HEK293 (cell line): ENCODE measurements around the gene FGFR4.
A peak's percentile ranks its signal among the peaks of the same experiment; 100 is the strongest.

Source experiments
- CTCF ChIA-PET: fragments of 350-600 bp; formaldehyde crosslinking; extraction: SDS; loops from one replicate; lab custom pipeline; 2021; ENCODE audit warnings: antibody characterized with exemption; lab: Yijun Ruan, JAX
- POLR2A ChIA-PET: fragments of 300-600 bp; formaldehyde crosslinking; extraction: SDS; loops from one replicate; lab custom pipeline; 2020; ENCODE audit warnings: antibody characterized with exemption, inconsistent platforms; lab: Yijun Ruan, JAX
- H3K27ac ChIP-seq: fragments of 200-500 bp; sonication (Bioruptor generic); 2 replicates; pipeline ENCODE4 v1.5.1; 2014; ENCODE audit warnings: low read depth, low read length, control low read depth, inconsistent platforms; ENCODE audit errors: extremely low read depth
- H3K36me3 ChIP-seq, 2 experiments: fragments of 200-500 bp in 1 of 2; sonication (Bioruptor generic) in 1 of 2; 1 replicate in 1 of 2; 2 replicates in 1 of 2; pipeline ENCODE4 v1.5.1; 2014 to 2017; ENCODE audit warnings: inconsistent platforms in 2 of 2, low read length in 2 of 2; ENCODE audit not compliant: control insufficient read depth in 2 of 2, insufficient read depth in 1 of 2
- H3K4me1 ChIP-seq: fragments of 200-500 bp; sonication (Bioruptor generic); 2 replicates; pipeline ENCODE4 v1.5.1; 2014; ENCODE audit warnings: mild to moderate bottlenecking, low read length, inconsistent platforms; ENCODE audit not compliant: control insufficient read depth, insufficient read depth
- H3K4me3 ChIP-seq: 2 replicates; pipeline ENCODE4 v1.5.1; 2011; ENCODE audit warnings: low read depth, mild to moderate bottlenecking, control low read depth, low read length, moderate library complexity
- H3K9me3 ChIP-seq: fragments of 200-500 bp; sonication (Bioruptor generic); 2 replicates; pipeline ENCODE4 v1.5.1; 2014; ENCODE audit warnings: low read depth, low read length, inconsistent platforms; ENCODE audit not compliant: control insufficient read depth, insufficient read depth
- EGR2 ChIP-seq: fragments of 450-650 bp; formaldehyde crosslinking; IDR thresholded peaks from 2 replicates; pipeline ENCODE4 v1.5.1; 2016; ENCODE audit warnings: low read depth, missing biosample characterization, missing genetic modification characterization
- FEZF1 ChIP-seq: fragments of 450-650 bp; formaldehyde crosslinking; IDR thresholded peaks from 2 replicates; pipeline ENCODE4 v1.5.1; 2016; ENCODE audit warnings: missing biosample characterization, missing genetic modification characterization
- GLI4 ChIP-seq: fragments of 450-650 bp; formaldehyde crosslinking; IDR thresholded peaks from 2 replicates; pipeline ENCODE4 v1.5.1; 2016; ENCODE audit warnings: missing biosample characterization, missing genetic modification characterization
- KLF1 ChIP-seq: fragments of 450-650 bp; formaldehyde crosslinking; IDR thresholded peaks from 2 replicates; pipeline ENCODE4 v1.5.1; 2016; ENCODE audit warnings: missing biosample characterization, missing genetic modification characterization
- KLF17 ChIP-seq: fragments of 450-650 bp; formaldehyde crosslinking; IDR thresholded peaks from 2 replicates; pipeline ENCODE4 v1.5.1; 2016; ENCODE audit warnings: missing biosample characterization, missing genetic modification characterization
- PRDM1 ChIP-seq: fragments of 450-650 bp; formaldehyde crosslinking; IDR thresholded peaks from 2 replicates; pipeline ENCODE4; 2016; ENCODE audit warnings: missing biosample characterization, missing genetic modification characterization
- SP3 ChIP-seq: fragments of 450-650 bp; formaldehyde crosslinking; IDR thresholded peaks from 2 replicates; pipeline ENCODE4 v1.5.1; 2016; ENCODE audit warnings: missing biosample characterization, missing genetic modification characterization
- SP7 ChIP-seq: fragments of 450-650 bp; formaldehyde crosslinking; IDR thresholded peaks from 2 replicates; pipeline ENCODE4 v1.5.1; 2016; ENCODE audit warnings: missing biosample characterization, missing genetic modification characterization
- YY1 ChIP-seq: fragments of 450-650 bp; formaldehyde crosslinking; IDR thresholded peaks from 2 replicates; pipeline ENCODE4 v1.5.1; 2018; ENCODE audit warnings: missing biosample characterization, missing genetic modification characterization
- YY2 ChIP-seq: fragments of 450-650 bp; formaldehyde crosslinking; IDR thresholded peaks from 2 replicates; pipeline ENCODE4 v1.5.1; 2016; ENCODE audit warnings: missing biosample characterization, missing genetic modification characterization
- ZBTB1 ChIP-seq: fragments of 450-650 bp; formaldehyde crosslinking; IDR thresholded peaks from 2 replicates; pipeline ENCODE4 v1.5.1; 2016; ENCODE audit warnings: missing biosample characterization, missing genetic modification characterization
- ZBTB11 ChIP-seq: fragments of 450-650 bp; formaldehyde crosslinking; conservative IDR thresholded peaks from 2 replicates; pipeline ENCODE4 v1.5.1; 2016; ENCODE audit warnings: low read depth, missing biosample characterization, missing genetic modification characterization
- ZBTB8A ChIP-seq: fragments of 450-650 bp; formaldehyde crosslinking; IDR thresholded peaks from 2 replicates; pipeline ENCODE4 v1.5.1; 2016; ENCODE audit warnings: missing biosample characterization, missing genetic modification characterization
- ZNF112 ChIP-seq: fragments of 450-650 bp; formaldehyde crosslinking; IDR thresholded peaks from 2 replicates; pipeline ENCODE4 v1.5.0; 2017; ENCODE audit warnings: missing biosample characterization, missing genetic modification characterization
- ZNF157 ChIP-seq: fragments of 450-650 bp; formaldehyde crosslinking; IDR thresholded peaks from 2 replicates; pipeline ENCODE4 v1.5.1; 2016; ENCODE audit warnings: missing biosample characterization, missing genetic modification characterization
- ZNF211 ChIP-seq: fragments of 450-650 bp; formaldehyde crosslinking; IDR thresholded peaks from 2 replicates; pipeline ENCODE4 v1.5.1; 2016; ENCODE audit warnings: low read depth, missing biosample characterization, missing genetic modification characterization
- ZNF221 ChIP-seq: fragments of 450-650 bp; formaldehyde crosslinking; IDR thresholded peaks from 2 replicates; pipeline ENCODE4 v1.5.1; 2017; ENCODE audit warnings: missing biosample characterization, missing genetic modification characterization, borderline replicate concordance
- ZNF341 ChIP-seq: fragments of 450-650 bp; formaldehyde crosslinking; IDR thresholded peaks from 2 replicates; pipeline ENCODE4; 2016; ENCODE audit warnings: low read depth, missing biosample characterization, missing genetic modification characterization
- ZNF394 ChIP-seq: fragments of 450-650 bp; formaldehyde crosslinking; IDR thresholded peaks from 2 replicates; pipeline ENCODE4 v1.5.1; 2016; ENCODE audit warnings: missing biosample characterization, missing genetic modification characterization, mild to moderate bottlenecking, moderate library complexity, borderline replicate concordance
- ZNF600 ChIP-seq: fragments of 450-650 bp; formaldehyde crosslinking; IDR thresholded peaks from 2 replicates; pipeline ENCODE4 v1.5.1; 2016; ENCODE audit warnings: missing biosample characterization, missing genetic modification characterization
- ZNF610 ChIP-seq: fragments of 450-650 bp; formaldehyde crosslinking; IDR thresholded peaks from 2 replicates; pipeline ENCODE4 v1.5.1; 2016; ENCODE audit warnings: missing biosample characterization, missing genetic modification characterization, borderline replicate concordance
- ZNF626 ChIP-seq: fragments of 450-650 bp; sonication (Bioruptor Pico); formaldehyde crosslinking; IDR thresholded peaks from 2 replicates; pipeline ENCODE4 v1.5.1; 2018; ENCODE audit warnings: missing biosample characterization, missing genetic modification characterization, inconsistent platforms
- ZNF629 ChIP-seq: fragments of 450-650 bp; formaldehyde crosslinking; IDR thresholded peaks from 2 replicates; pipeline ENCODE4 v1.5.1; 2017; ENCODE audit warnings: missing biosample characterization, missing genetic modification characterization
- ZNF692 ChIP-seq: fragments of 450-650 bp; formaldehyde crosslinking; IDR thresholded peaks from 2 replicates; pipeline ENCODE4 v1.5.1; 2016; ENCODE audit warnings: missing biosample characterization, missing genetic modification characterization
- ZNF76 ChIP-seq: fragments of 450-650 bp; formaldehyde crosslinking; IDR thresholded peaks from 2 replicates; pipeline ENCODE4; 2016; ENCODE audit warnings: low read depth, missing biosample characterization, missing genetic modification characterization, borderline replicate concordance
- ZNF777 ChIP-seq: fragments of 450-650 bp; formaldehyde crosslinking; IDR thresholded peaks from 2 replicates; pipeline ENCODE4 v1.5.1; 2017; ENCODE audit warnings: missing biosample characterization, missing genetic modification characterization, borderline replicate concordance
- ZXDB ChIP-seq: fragments of 450-650 bp; formaldehyde crosslinking; IDR thresholded peaks from 2 replicates; pipeline ENCODE4 v1.5.1; 2016; ENCODE audit warnings: missing biosample characterization, missing genetic modification characterization
- TF ChIP-seq, protein P1 (sequence below): sonication (generic); formaldehyde crosslinking; IDR thresholded peaks from 2 replicates; pipeline ENCODE4 v1.8.1; 2022; ENCODE audit warnings: mild to moderate bottlenecking, moderate library complexity, missing genetic modification reagents

FGFR4 gene

DNA sequence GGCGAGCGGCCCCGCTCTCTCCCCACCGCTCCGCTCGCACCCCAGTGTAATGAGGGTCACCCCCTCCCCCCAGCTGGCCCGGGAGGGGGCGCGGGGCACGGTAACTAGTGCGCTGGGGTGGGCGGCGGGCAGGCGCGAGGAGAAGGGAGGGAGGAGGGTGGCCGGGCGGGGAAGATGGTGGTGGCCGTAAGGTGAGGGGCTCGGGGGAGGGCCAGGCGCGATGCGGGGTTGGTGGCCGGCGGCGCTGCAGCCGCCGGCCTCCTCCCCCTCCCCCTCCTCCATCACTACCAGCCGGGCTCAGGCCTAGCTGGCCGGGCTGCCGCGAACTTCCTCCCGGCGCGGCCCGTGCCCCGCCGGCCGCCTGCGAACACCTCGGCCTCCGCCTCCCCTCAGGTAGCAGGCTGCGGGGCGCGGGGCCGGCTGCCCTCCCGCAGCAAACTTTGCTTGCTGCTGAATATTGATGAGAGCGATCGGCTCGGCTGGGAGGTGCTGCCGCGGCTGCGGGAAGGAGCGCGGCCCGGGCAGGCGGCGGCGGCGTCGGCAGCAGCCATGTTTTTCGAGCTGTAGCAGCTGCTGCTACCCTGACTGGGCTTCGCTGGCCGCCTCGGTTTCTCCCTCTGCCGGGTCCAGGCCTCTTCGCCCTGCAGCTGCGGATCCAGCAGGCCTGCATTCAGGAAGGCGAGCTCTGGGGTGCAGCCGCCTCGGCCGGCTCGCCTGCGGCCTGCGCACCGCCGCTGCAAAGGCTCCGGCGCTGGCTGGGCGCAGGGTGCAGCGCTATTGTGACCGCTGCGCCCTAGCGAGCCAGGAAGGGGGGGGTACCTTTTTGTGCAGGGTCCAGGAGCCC lies 47.4 kb downstream of the FGFR4 start (continued):
- TF ChIP-seq, protein P1, sequence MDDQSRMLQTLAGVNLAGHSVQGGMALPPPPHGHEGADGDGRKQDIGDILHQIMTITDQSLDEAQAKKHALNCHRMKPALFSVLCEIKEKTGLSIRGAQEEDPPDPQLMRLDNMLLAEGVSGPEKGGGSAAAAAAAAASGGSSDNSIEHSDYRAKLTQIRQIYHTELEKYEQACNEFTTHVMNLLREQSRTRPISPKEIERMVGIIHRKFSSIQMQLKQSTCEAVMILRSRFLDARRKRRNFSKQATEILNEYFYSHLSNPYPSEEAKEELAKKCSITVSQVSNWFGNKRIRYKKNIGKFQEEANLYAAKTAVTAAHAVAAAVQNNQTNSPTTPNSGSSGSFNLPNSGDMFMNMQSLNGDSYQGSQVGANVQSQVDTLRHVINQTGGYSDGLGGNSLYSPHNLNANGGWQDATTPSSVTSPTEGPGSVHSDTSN, result 0 out of 2 replicates have a peak, but pooled peaks have one; percentile 29
- TF ChIP-seq ZNF76 (tag by site-specific recombination) (peak; percentile 38; the same call in 1 of the 2 replicates), KLF1 (peak; percentile 20; the same call in 1 of the 2 replicates), ZXDB (tag by site-specific recombination) (0 out of 2 replicates have a peak, but pooled peaks have one; percentile 15), ZNF341 (tag by site-specific recombination) (peak; percentile 49; the same call in 1 of the 2 replicates), ZBTB1 (tag by site-specific recombination) (no peak), EGR2 (tag by site-specific recombination) (peak; percentile 41; the same call in 1 of the 2 replicates), ZNF112 (no peak), KLF17 (0 out of 2 replicates have a peak, but pooled peaks have one; percentile 43), SP7 (tag by site-specific recombination) (peak; percentile 23; the same call in 1 of the 2 replicates), SP3 (tag by site-specific recombination) (0 out of 2 replicates have a peak, but pooled peaks have one; percentile 19), ZNF211 (no peak), ZNF610 (tag by site-specific recombination) (peak; percentile 33; the same call in 1 of the 2 replicates), GLI4 (tag by site-specific recombination) (no peak), ZNF600 (tag by site-specific recombination) (0 out of 2 replicates have a peak, but pooled peaks have one; percentile 21)

- peak overlapping the region; percentile 98 for H3K27ac ChIP-seq
- H3K36me3 ChIP-seq, result peaks cover 41 to 44% of the 10 kb centered on the region in 2 experiments
- ChIA-PET POLR2A (interaction anchor here (0.9 to 1.7 kb wide), 3 partner anchors 21 to 89 kb away, joined by 3 to 4 read pairs (median 3); no protein-coding TSS in a partner anchor), CTCF (interaction anchor here (0.6 to 1.0 kb wide), 2 partner anchors 136 to 175 kb away, joined by 3 to 4 read pairs; no protein-coding TSS in a partner anchor)
- no peaks in the 10 kb centered on the region for H3K9me3 ChIP-seq
- peak overlapping the region; percentile 85 for H3K4me3 ChIP-seq
- peaks cover 19% of the 10 kb centered on the region for H3K4me1 ChIP-seq
- TF ChIP-seq ZNF692, result no peak
- TF ChIP-seq ZNF394, result no peak
- peak; percentile 72; the same call in 1 of the 2 replicates for TF ChIP-seq YY1 (tag by site-specific recombination)
- TF ChIP-seq ZBTB11, result 0 out of 2 replicates have a peak, but pooled peaks have one; percentile 5
- TF ChIP-seq ZNF76 (tag by site-specific recombination), result no peak
- no peak for TF ChIP-seq ZNF777 (tag by site-specific recombination)
- no peak for TF ChIP-seq ZNF600 (tag by site-specific recombination)
- no peak for TF ChIP-seq ZNF629 (tag by site-specific recombination)
- TF ChIP-seq ZNF157 (tag by site-specific recombination), result no peak
- TF ChIP-seq YY2 (tag by site-specific recombination), result peak; percentile 58
- TF ChIP-seq PRDM1, result no peak
- 0 out of 2 replicates have a peak, but pooled peaks have one; percentile 14 for TF ChIP-seq FEZF1
- TF ChIP-seq ZNF626 (tag by site-specific recombination), result no peak
- TF ChIP-seq ZNF221, result no peak
- 0 out of 2 replicates have a peak, but pooled peaks have one; percentile 5 for TF ChIP-seq ZBTB8A (tag by site-specific recombination)
Measured at GRCh38 chr5:177134697-177135225, 48.0 kb downstream of the FGFR4 start.
